Fibroblast of skin of left quadriceps (primary cell): ENCODE results near the gene RGS3.
A peak's percentile ranks its signal among the peaks of the same experiment; 100 is the strongest.
"Not testable (repeated sequence)": the region's sequence is repeated elsewhere in the genome, so short reads cannot be mapped to it uniquely, and the experiment has no call there.

Source experiments
- DNase-seq, 2 experiments: peaks; one replicate each; pipeline ENCODE4 v3.0.0-alpha.2; 2013; ENCODE audit warnings: low read depth in 2 of 2

RGS3 gene

DNA sequence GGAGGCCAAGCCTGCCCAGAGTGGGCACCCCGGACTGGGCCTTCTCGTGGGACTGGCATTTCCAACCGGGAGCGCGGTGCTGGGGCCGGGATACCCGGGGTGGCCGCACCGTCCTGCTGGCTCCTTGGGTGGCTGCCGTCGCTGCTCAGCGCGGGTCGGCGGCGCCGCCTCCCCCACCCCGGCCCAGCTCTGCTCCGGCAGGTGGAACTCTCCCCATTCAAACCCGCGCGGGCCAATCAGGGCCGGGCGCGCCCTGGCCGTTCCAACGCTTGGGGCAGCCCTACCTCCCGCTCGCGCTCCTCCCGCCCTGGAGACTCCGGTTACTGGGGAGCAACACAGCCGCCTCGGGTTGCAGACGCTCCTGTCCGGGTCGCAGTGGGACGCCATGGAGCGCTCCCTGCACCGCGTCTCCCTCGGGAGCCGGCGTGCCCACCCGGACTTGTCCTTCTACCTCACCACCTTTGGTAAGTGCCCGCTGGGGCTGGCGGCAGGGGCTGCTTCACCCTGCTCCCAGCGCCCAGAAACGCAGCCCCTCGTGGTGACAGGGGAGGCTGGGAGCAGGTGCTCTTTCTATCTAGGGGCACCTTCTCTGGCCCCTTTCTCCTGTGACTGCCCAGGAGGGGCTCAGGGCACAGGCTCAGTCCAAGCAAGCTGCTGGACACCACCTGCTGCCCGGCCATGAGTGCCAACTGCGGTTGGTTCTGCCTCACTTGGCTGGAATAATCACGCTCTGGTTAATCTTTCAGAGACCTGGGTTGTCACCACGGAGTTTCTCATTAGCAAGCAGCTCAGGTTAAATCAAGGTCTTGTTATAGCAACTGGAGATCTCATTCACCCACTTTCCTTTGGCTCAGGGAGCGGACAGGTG is at the start of gene RGS3:
Gene RGS3 (plus strand): TSS at position 310 of the 868 bp plus-strand sequence. CDS start 76 bp downstream, at position 386.
- no peak for DNase-seq

DNA sequence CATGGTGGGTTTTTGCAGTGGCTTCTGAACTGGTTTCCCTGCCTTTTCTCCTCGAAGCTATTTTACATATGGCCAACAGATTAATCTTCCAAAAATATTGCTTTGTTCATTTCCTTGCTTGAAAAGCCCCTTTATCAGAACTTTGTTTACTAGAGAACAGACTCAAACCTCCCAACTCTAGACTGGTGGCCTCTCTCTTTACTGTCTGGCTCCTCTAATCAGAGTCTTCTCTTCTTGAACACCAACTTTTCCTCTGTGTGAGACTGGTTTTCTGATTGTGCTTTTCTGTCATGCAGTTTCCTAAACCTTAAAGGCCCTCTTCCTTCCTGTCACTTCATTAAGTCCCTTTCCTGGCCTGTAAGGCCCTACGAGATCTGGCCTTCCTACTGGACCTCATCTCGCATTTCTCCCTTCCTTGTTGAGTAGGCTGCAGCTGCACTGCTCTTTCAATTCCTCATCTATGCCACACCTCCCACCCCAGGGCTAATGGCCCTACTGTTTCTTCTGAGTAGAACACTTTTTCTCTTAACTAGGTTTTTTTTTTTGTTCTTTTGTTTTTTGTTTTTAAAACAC is 47.3 kb upstream of the RGS3 start:
- DNase-seq: no peak

DNA sequence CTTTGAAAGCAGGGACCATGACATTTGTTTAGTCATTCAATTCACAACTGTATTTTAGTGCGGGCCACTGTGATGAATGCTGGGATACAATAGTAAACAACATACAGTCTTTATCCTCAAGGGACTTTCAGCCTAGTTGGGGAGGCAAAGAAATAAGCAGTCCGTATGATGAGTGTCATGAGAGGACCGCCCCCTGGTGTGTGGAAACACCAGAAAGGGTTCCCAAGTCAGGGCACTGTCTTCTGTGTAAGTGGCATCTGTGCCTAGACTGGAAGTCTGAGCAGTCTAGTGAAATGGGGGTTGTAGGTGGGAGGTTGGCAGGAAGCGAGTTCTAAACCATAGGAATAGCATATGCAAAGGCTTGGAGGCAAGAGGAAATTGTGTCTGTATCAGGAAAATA is 46.2 kb upstream of the RGS3 start:
- no peak for DNase-seq

DNA sequence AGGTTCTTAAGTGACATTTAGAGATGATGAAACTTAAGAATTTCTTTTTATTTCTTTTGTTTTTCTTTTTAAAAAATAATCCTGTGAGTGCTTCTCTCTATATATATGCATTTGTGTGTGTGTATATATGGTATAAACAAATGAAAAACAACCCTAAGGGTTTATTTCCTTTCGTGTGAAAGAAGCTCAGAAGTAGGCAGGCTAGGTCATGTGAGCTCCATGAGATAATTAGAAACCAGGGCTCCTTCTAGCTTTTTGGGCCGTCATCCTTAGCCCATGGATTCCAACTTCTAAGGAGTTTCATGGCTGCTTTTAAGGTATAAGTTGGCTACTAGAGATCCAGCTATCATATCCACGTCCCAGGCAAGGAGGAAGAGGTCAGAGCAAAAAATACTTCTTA is 41.8 kb upstream of the RGS3 start:
- no peak for DNase-seq

DNA sequence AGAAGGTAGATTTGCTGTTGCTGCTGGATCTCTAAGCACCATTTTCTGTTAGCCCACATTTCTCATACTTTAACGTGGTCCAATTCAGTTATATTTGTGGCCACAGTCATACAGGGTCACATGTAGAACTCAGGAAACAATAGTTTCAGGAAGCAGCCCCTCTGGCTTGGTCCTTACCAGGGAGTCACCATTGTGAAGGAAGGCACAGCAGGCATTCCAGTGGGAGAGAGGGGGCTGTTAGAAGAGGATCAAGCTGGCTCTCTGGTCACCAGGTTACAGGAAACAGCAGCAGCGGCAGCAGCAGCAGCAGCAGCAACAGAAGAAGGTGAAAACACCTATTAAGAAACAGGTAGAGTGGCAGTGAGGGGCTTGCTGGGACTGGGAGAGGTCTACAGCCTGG is 38.5 kb upstream of the RGS3 start:
- no peak for DNase-seq

DNA sequence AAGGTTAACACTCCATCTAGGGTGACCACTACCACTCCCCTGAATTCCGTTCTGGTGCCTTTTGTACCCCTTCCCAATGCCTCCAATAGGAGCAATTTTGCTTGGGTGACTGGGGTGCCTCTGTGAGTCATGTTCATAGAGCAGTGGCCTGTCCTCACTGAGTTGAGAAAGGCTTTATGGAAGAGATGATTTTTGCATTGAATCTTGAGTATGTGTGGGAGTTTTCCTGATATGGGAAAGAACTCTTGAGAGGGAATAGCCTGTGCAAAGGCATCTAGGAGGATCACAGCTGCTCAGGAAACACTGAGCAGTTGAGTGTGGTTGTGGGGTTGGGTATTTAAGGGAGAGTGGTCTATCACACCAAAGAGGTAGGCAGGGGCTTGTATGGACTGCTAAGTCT is 36.8 kb upstream of the RGS3 start:
- no peak for DNase-seq

DNA sequence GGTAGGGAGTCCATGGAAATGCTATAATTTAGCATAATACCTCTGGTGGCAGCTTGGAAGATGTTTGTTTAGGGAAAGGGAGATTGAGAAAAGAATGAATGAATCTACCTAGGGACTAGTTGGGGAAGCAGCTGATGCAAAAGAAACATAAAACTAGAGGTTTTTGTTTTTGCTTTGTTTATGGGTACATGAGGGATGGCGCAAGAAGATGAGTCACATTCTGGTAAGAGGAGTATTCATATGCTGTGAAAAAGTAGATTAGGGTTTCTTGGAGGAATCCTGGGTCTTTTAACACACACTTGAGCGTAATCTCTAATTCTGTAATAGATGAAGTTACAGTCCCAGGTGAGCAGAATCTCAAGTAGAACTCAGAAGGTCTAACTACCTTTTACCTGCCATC is 35.9 kb upstream of the RGS3 start:
- no peak for DNase-seq

DNA sequence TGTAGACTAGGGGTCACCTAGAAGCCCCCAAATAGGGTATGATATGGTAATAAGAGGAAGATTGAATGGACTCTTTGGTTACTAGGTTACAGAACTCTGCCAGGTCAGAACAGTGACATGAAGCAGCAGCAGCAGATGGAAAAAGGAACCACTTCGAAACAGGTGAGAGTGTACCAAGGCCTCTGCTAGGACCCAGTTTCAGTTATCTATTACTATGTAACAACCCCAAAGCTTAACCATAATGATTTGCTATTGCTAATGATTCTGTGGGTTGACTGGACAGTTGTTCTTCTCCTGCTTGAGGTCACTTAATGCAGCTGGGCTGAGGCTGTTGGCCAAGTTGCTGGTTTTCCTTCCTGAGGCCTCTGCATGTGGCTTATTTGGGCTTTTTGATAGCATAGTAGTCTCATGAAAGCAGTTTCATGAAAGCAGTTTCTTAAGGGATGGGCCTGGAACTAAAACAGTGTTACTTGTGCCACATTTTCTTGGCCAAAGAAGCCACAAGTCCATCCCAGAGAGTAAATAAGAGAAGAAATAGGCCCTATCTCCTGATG is 35.4 kb upstream of the RGS3 start:
- DNase-seq: no peak

DNA sequence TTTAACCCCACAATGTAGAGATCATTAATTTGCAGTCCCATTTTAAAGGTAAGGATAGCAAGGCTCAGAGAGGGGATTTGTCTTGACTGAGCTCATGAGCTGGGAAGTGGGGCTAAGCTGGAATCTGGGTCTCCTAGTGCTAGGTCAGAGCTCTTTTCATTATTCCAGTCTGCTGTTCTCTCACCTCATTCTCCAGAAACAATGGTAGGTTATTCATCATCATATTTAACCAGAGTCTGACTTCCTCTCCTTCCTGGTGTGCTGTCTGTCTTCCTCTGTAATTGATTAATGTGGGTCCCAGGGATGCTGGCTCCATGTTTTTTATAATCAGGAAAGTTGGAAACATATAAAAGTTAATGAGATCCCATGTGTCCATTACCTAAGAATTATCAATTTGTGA is 32.3 kb upstream of the RGS3 start:
- no peak for DNase-seq

DNA sequence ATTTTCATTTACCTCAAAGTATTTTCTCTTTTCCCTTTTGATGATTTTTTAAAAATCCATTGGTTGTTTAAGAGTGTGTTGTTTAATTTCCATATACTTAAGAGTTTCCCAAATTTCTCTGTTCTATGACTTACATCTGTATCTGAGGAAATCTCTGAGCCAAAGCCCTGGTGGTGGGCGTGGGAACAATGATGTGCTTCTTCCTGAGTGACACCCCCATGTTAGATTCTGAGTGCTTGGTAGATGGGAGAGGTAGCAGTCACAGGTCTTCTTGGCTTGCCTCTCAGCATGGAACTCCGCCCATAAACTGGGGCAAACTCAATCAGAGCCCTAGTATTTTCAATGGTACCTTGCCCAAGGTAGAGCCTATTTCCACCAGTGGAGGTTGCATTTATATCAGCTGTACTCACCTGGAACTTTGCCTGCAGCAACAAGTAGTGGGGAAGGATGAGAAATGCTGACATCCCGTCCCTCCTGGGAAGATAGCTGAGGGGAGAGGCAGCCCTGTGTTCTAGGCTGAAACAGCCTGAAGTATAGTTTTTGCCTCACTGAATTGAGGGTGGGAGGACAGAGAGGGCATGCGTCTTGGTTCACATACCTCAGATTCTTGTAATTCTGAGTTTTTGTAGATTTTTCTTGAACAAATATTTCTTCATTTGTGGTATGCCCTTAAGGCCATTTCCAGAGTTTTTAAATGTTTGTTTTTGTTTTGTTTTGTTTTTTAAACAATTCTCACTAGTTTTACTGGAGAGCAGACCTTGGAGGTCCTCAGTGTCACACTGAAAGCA is 26.6 kb upstream of the RGS3 start:
- no peak for DNase-seq

DNA sequence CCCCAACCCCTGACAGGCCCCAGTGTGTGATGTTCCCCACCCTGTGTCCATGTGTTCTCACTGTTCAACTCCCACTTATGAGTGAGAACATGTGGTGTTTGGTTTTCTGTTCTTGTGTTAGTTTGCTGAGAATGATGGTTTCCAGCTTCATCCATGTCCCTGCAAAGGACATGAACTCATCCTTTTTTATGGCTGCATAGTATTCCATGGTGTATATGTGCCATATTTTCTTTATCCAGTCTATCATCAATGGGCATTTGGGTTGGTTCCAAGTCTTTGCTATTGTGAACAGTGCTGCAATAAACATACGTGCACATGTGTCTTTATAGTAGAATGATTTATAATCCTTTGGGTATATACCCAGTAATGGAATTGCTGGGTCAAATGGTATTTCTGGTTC is 25.8 kb upstream of the RGS3 start:
- not testable (repeated sequence) for DNase-seq

DNA sequence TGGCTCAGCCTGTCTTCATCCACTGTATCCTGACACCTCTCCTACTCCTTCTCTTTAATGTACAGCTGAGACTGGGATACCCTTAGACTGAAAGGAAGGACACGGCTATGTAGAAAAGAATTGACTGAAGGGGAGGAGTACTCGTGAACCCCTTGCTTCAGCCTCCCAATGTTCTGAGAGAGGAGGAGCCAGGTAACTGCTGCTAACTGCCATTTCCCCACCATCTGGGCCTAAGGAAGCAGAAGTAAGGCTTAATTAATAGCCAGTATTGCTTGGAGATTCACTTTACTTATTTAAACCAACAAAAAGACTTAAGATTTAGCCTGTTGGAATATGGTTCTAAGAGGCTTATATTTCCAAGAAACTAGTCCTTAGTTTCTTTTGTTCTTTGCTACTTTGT is 18.8 kb upstream of the RGS3 start:
- DNase-seq: no peak

DNA sequence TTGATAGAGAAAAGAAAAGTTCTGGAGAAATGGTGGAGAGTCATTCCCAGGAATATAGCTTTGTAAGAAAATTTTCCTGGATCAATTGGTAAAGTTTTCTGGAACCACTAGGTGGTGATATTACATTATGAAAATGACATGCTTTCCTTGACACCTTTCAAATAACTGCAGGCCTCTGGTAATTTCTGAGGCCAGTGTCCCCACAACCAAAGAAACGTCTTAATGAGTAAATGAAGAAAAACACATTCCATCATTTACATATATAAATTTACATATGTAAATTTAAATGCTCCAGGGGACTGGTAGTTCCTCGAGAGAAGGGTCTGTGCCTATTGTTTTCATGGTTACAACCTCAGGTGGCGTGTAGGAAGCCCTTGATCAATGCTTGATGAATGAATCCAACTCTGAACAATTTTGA is 17.2 kb upstream of the RGS3 start:
- peak; percentile 20 to 30 for DNase-seq

DNA sequence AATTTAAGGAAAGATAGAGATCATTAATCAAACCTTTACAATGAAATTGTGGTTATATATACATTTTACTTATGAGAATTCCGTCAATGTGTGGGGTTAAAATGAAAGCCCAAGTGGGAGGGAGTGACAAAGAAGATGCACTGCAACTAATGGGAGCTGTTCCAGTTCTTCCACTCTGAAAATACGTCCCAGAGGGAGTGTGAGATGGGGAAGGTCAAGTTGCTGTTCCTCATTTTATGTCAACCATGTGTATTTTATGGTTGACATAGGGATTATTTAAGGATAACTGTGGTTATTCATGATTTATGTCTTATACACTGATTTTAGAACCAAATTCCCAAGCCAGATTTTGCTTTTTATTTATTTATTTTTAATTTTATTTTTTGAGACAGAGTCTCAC is 14.2 kb upstream of the RGS3 start:
- DNase-seq: no peak

DNA sequence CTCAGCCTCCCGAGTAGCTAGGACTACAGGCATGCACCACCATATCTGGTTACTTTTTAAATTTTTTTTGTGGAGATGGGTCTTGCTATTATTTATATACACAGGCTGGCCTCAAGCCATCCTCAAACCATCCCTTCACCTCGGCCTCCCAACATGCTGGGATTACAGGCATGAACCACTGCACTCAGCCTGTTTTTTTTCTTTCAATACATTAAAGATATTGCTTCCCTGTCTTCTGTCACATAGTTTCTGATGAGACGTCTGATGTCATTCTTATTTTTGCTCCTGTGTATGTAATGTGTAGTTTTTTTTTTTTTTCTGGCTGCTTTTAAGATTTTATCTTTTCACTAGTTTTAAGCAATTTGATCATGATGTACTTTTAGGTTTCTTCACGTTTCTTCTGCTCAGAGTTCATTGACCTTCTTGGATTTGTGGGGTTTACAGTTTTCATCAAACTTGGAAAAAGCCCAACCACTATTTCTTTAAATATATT is 11.4 kb upstream of the RGS3 start:
- DNase-seq: no peak

DNA sequence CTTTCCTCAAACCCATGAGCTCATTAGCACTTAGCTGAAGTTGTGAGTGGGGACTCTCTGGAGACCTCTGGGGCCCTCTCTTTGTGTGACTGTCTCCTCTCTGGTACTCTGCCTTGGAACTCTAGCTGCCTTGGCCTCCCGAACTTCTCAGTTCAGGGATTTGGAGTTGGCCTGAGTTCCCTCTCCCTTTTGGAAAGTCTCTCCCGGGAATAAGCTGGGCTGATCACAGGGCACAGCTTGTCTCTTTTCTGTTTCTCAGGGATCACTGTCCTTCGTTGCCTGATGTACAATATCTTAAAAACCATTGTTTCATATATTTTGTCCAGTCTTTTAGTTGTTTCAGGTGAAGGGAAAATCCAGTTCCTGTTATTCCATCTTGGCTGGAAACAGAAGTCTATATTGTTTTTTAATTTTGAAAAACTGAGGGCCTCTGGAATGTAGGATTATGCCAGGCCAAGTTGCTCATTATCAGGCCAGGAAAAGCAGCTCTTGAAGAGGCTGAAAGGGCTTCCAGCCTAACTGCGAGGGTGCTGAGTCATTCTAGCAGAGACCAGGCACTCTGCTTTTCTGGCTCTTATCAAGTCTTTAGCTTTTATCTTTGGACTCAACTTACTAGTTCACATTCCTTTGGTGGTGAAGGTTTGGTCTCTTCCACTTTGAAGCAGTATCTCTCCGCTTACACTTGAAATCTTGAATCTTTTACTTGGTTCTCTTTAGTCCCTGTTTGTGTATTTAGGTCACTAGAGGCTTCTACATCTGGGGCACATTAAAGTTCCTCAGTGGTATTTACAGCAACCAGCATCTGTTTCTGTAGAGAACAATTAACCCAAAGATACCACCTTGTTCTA is 8.4 kb upstream of the RGS3 start:
- DNase-seq: peak; percentile 65 to 67

DNA sequence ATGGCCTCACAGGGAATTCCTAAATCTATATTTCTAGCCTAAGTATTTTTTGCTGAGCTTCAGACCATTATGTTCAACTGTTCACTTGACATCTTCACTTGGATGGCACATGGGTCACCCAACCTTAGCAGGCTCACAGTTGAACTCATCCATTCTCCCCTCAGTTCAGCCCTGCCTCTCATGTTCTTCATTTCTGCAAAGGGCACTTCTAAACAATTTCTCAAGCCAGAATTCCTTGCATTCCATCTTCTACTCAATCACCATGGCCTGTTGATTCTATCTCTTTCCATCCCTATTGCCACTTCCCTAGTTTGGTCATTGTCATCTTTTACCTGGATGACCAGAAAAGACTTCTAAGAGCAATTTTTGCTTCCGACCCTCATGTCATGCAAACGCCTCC is 7.3 kb upstream of the RGS3 start:
- DNase-seq: no peak

DNA sequence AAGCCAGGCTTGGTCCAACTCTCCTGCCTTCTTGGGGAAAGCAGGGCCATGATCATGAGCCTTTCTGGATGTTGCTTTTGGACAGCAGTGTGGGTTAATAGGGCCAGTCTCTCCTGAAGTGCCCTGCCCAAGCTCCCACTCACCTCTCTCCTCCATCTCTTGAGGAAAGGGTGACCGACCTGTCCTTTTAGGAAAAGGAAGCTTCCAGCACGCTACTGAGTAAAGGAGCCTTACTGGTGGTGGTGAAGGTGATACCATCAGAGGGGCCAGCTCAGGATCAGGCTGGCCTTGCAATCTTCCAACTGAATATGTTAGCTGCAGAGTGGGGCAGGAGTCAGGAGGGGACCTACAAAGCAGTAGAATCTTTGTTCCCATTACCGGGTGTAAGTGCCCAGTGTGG is 2.2 kb upstream of the RGS3 start:
- DNase-seq: no peak

DNA sequence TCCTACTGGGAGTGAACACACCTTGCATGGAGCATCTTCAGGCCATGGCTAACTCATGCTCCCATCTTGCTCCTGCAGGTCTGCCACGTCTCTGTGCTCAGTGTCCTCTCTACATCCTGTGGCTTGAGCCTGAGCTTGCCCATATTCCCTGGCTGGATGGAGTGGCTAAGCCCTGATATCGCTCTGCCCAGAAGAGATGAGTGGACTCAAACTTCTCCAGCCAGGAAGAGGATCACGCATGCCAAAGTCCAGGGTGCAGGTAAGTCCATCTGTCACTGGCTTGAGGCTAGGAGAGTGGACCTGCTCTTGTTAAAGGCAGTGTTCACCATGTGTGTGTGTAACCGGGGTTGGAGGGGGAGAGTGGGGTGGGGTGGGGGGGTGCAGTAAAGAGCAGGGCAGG is 1.6 kb upstream of the RGS3 start:
- no peak for DNase-seq

DNA sequence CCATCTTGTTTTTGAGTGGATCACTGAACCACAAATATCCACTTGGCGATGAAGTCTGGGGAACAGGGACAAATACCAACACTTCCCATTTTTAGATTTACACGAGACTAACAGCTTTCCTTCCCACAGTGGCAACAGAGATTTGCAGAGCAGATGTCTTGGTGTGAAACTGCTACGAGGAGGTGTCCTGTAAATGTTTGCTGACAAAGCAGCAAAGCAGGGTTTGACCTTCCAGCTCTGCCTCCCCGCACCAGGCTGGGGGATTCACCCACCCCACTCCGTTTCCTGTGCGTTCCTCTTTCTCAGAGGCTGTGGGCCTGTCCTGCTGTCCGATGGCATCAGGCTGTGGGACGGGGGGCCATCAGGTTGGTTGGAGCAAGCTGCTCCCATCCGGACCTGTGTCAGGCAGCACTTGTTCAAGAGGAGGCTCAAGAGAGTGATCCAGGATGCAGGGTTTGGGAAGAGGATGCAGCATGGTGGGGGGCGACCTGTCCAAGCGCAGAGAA is 693 bp upstream of the RGS3 start:
- DNase-seq: no peak

DNA sequence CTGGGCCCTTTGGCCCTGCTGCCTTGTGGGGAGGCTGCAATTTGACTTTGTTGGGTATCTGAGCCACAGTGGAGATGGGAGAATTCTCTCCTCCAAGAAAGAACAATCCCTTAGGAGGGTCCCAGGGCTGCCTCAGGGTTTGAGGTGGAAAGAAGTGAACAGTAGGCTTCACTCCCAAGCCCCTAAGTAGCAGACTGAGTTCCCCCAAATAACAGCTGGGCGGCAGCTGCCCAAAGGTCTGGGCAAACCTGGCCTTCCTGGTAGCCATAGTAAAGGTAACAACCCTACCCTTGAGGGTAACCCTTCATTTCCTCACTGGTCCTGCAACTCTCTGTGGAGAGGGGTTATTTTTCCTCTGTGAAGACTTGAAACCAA is 746 bp downstream of the RGS3 start:
- DNase-seq: no peak
